Measurements from ENCODE around the gene LMNTD1. TPM values are rescaled to one million over a fixed set of nuclear protein-coding genes. Genes with fewer than 3 reads are reported as not detected.
"Not testable (repeated sequence)": the region's sequence is repeated elsewhere in the genome, so short reads cannot be mapped to it uniquely, and the experiment has no call there.

The LMNTD1 gene
- total and polyA plus RNA-seq, 4 donors, result not detected

DNA sequence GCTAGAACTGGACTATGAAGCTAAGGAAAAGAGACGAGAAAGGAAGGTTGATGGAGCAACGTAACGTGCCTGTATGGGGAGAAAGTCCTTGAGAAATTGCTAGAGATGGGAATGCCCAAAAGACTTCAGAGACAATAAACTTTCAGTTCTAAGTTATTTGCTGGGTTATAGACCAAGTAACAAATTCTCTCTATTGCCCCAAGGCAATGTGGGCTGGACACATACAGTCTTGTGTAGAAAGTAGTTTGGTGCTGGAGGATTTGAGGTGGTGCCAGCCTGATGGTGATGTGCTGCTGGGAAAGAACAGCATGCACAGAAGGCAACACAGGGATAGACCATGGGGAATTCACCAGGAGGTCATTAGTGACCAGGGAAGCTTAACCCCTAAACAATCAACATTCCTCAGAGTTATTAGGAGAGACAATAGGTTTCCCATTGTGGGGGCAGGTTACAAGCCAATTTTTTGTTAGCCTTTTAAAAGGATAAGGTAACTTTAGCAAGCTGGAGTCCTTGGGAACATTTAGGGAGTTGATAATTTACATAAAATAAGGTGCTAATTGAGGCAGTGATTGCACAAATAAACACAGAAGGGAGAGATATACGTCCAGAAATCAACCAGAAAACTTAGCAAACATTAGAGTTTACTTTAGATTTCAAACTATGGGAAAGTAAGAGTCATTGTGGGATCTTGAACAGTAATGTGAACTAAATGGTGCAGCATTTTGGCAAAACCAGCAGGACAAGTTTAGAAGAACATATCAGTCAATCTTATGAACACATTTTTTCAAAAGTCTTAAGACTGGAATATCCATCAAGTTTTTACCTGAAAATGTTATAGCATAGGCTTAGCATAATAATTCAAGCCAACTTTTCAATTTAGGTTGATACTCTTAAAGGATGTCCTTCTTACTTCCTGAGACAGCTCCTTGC is 61.4 kb downstream of the LMNTD1 start:
- H3K27ac ChIP-seq (ENCODE audit: low read depth in 1 of 2, low read length in 2 of 2), result no peak overlapping the region
- H3K27me3 ChIP-seq (ENCODE audit: control insufficient read depth in 4 of 4, insufficient read depth in 4 of 4, low read length in 3 of 4), result no peaks in the 10 kb centered on the region
- H3K36me3 ChIP-seq (ENCODE audit: control insufficient read depth in 4 of 4, insufficient read depth in 3 of 4, low read depth in 1 of 4, low read length in 3 of 4), result no peaks in the 10 kb centered on the region
- no peak overlapping the region for H3K9ac ChIP-seq (ENCODE audit: low read depth in 1 of 2, low read length in 2 of 2)
- no peaks in the 10 kb centered on the region for H3K9me3 ChIP-seq (ENCODE audit: control insufficient read depth in 4 of 4, low read length in 3 of 4)
- no peak overlapping the region for H3K4me3 ChIP-seq (ENCODE audit: low read depth in 1 of 3, low read length in 3 of 3)
- no peak for DNase-seq (ENCODE audit: low spot score)
- WGBS, result 66% methylated on average over 4 of the region's 4 CpGs
- H3K4me1 ChIP-seq (ENCODE audit: control insufficient read depth in 4 of 4, insufficient read depth in 4 of 4, low read length in 3 of 4), result no peaks in the 10 kb centered on the region
- no peak for TF ChIP-seq JUND (IDR thresholded peaks at IDR 0.05)
- no peak for TF ChIP-seq HNF4G (IDR thresholded peaks at IDR 0.05)
- no peak for TF ChIP-seq NR2F2 (IDR thresholded peaks at IDR 0.05)
- TF ChIP-seq FOXA1 (IDR thresholded peaks at IDR 0.05), result no peak
- TF ChIP-seq RXRA (IDR thresholded peaks at IDR 0.05), result no peak
- no peak for TF ChIP-seq GABPA (IDR thresholded peaks at IDR 0.05 in 1 of 2, conservative IDR thresholded peaks at IDR 0.05 in 1 of 2)
- TF ChIP-seq YY1 (IDR thresholded peaks at IDR 0.05), result no peak
- TF ChIP-seq RAD21 (IDR thresholded peaks at IDR 0.05), result no peak
- TF ChIP-seq, protein P1, sequence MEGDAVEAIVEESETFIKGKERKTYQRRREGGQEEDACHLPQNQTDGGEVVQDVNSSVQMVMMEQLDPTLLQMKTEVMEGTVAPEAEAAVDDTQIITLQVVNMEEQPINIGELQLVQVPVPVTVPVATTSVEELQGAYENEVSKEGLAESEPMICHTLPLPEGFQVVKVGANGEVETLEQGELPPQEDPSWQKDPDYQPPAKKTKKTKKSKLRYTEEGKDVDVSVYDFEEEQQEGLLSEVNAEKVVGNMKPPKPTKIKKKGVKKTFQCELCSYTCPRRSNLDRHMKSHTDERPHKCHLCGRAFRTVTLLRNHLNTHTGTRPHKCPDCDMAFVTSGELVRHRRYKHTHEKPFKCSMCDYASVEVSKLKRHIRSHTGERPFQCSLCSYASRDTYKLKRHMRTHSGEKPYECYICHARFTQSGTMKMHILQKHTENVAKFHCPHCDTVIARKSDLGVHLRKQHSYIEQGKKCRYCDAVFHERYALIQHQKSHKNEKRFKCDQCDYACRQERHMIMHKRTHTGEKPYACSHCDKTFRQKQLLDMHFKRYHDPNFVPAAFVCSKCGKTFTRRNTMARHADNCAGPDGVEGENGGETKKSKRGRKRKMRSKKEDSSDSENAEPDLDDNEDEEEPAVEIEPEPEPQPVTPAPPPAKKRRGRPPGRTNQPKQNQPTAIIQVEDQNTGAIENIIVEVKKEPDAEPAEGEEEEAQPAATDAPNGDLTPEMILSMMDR (IDR thresholded peaks at IDR 0.05; ENCODE audit: low read depth, low read length, missing input control), result no peak
- no peak for TF ChIP-seq HNF4A (conservative IDR thresholded peaks at IDR 0.05)

DNA sequence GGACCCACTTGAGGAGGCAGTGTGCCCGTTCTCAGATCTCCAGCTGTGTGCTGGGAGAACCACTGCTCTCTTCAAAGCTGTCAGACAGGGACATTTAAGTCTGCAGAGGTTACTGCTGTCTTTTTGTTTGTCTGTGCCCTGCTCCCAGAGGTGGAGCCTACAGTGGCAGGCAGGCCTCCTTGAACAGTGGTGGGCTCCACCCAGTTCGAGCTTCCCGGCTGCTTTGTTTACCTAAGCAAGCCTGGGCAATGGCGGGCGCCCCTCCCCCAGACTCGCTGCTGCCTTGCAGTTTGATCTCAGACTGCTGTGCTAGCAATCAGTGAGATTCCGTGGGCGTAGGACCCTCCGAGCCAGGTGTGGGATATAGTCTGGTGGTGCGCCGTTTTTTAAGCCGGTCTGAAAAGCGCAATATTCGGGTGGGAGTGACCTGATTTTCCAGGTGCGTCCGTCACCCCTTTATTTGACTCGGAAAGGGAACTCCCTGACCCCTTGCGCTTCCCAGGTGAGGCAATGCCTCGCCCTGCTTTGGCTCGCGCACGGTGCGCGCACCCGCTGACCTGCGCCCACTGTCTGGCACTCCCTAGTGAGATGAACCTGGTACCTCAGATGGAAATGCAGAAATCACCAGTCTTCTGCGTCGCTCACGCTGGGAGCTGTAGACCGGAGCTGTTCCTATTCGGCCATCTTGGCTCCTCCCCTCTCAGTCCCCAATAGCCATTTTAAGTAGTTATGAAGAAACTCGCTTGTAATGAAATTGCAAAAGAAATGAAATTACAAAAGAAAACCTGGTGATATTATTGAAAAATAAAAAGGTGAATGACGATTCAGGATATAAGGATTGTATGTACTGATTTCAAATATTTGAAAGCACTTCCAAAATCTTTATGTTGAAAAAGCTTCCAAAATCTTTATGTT is 63.9 kb downstream of the LMNTD1 start:
- not testable (repeated sequence) for H3K4me3 ChIP-seq (ENCODE audit: low read depth in 1 of 3, low read length in 3 of 3); H3K4me1 ChIP-seq (ENCODE audit: control insufficient read depth in 4 of 4, insufficient read depth in 4 of 4, low read length in 3 of 4); H3K27ac ChIP-seq (ENCODE audit: low read depth in 1 of 2, low read length in 2 of 2); H3K36me3 ChIP-seq (ENCODE audit: control insufficient read depth in 4 of 4, insufficient read depth in 3 of 4, low read depth in 1 of 4, low read length in 3 of 4); H3K9ac ChIP-seq (ENCODE audit: low read depth in 1 of 2, low read length in 2 of 2); H3K27me3 ChIP-seq (ENCODE audit: control insufficient read depth in 4 of 4, insufficient read depth in 4 of 4, low read length in 3 of 4); H3K9me3 ChIP-seq (ENCODE audit: control insufficient read depth in 4 of 4, low read length in 3 of 4); DNase-seq (ENCODE audit: low spot score)
- WGBS, result 83% methylated on average over 33 of the region's 33 CpGs

DNA sequence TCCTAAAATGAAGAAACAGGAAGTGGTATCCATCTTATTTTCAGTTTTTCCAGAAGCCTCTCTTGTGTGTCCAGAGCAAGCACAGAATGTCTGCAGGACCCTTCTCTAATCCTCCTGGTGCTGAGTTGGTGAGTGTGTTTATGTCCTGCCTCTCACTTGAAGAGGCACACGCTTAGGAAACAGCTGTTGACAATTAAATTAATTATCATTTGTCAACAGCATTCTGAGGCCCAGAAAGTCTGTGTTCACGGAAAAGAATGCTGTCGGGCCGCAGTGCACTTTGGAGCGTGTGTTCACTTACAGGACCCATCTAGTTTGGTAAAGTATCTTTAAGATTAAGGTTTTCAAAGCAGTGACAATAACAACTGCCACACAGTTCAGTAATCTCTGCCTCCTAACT is 70.5 kb downstream of the LMNTD1 start:
- H3K4me3 ChIP-seq (ENCODE audit: low read depth in 1 of 3, low read length in 3 of 3), result no peak overlapping the region
- H3K4me1 ChIP-seq (ENCODE audit: control insufficient read depth in 4 of 4, insufficient read depth in 4 of 4, low read length in 3 of 4), result no peaks in the 10 kb centered on the region
- TF ChIP-seq HNF4A (conservative IDR thresholded peaks at IDR 0.05), result no peak
- no peak for TF ChIP-seq NR2F2 (IDR thresholded peaks at IDR 0.05)
- no peak for TF ChIP-seq GABPA (IDR thresholded peaks at IDR 0.05 in 1 of 2, conservative IDR thresholded peaks at IDR 0.05 in 1 of 2)
- no peak for TF ChIP-seq JUND (IDR thresholded peaks at IDR 0.05)
- TF ChIP-seq, protein P2, sequence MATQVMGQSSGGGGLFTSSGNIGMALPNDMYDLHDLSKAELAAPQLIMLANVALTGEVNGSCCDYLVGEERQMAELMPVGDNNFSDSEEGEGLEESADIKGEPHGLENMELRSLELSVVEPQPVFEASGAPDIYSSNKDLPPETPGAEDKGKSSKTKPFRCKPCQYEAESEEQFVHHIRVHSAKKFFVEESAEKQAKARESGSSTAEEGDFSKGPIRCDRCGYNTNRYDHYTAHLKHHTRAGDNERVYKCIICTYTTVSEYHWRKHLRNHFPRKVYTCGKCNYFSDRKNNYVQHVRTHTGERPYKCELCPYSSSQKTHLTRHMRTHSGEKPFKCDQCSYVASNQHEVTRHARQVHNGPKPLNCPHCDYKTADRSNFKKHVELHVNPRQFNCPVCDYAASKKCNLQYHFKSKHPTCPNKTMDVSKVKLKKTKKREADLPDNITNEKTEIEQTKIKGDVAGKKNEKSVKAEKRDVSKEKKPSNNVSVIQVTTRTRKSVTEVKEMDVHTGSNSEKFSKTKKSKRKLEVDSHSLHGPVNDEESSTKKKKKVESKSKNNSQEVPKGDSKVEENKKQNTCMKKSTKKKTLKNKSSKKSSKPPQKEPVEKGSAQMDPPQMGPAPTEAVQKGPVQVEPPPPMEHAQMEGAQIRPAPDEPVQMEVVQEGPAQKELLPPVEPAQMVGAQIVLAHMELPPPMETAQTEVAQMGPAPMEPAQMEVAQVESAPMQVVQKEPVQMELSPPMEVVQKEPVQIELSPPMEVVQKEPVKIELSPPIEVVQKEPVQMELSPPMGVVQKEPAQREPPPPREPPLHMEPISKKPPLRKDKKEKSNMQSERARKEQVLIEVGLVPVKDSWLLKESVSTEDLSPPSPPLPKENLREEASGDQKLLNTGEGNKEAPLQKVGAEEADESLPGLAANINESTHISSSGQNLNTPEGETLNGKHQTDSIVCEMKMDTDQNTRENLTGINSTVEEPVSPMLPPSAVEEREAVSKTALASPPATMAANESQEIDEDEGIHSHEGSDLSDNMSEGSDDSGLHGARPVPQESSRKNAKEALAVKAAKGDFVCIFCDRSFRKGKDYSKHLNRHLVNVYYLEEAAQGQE (IDR thresholded peaks at IDR 0.05), result no peak
- no peak for TF ChIP-seq SP1 (IDR thresholded peaks at IDR 0.05)
- no peak for TF ChIP-seq HNF4G (IDR thresholded peaks at IDR 0.05)
- TF ChIP-seq EGR1 (IDR thresholded peaks at IDR 0.05; ENCODE audit: low read depth in 2 of 2), result no peak
- TF ChIP-seq TAF1 (conservative IDR thresholded peaks at IDR 0.05), result no peak
- TF ChIP-seq, protein P3, sequence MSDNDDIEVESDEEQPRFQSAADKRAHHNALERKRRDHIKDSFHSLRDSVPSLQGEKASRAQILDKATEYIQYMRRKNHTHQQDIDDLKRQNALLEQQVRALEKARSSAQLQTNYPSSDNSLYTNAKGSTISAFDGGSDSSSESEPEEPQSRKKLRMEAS (IDR thresholded peaks at IDR 0.05), result no peak
- DNase-seq (ENCODE audit: low spot score), result no peak
- H3K27me3 ChIP-seq (ENCODE audit: control insufficient read depth in 4 of 4, insufficient read depth in 4 of 4, low read length in 3 of 4), result no peaks in the 10 kb centered on the region
- WGBS, result 66% methylated on average over 5 of the region's 5 CpGs
- no peak overlapping the region for H3K9ac ChIP-seq (ENCODE audit: low read depth in 1 of 2, low read length in 2 of 2)
- no peaks in the 10 kb centered on the region for H3K9me3 ChIP-seq (ENCODE audit: control insufficient read depth in 4 of 4, low read length in 3 of 4)
- H3K36me3 ChIP-seq (ENCODE audit: control insufficient read depth in 4 of 4, insufficient read depth in 3 of 4, low read depth in 1 of 4, low read length in 3 of 4), result no peaks in the 10 kb centered on the region
- H3K27ac ChIP-seq (ENCODE audit: low read depth in 1 of 2, low read length in 2 of 2), result no peak overlapping the region

Data from liver (tissue), 9 donors.